Suprapubic skin (tissue), 4 donors: ENCODE measurements around the gene SPEM3.

Experiments used
- POLR2A ChIP-seq, 2 donors: fragments of 450-650 bp; IDR thresholded peaks; one replicate each; pipeline ENCODE4 v1.6.1; 2017; ENCODE audit warnings: antibody characterized with exemption in 2 of 2, mild to moderate bottlenecking in 2 of 2, moderate library complexity in 2 of 2
- POLR2AphosphoS5 ChIP-seq, 3 donors: sonication (generic); formaldehyde crosslinking; IDR thresholded peaks; one replicate each; pipeline ENCODE4 v1.6.1; 2017; ENCODE audit warnings: antibody characterized with exemption in 3 of 3

DNA sequence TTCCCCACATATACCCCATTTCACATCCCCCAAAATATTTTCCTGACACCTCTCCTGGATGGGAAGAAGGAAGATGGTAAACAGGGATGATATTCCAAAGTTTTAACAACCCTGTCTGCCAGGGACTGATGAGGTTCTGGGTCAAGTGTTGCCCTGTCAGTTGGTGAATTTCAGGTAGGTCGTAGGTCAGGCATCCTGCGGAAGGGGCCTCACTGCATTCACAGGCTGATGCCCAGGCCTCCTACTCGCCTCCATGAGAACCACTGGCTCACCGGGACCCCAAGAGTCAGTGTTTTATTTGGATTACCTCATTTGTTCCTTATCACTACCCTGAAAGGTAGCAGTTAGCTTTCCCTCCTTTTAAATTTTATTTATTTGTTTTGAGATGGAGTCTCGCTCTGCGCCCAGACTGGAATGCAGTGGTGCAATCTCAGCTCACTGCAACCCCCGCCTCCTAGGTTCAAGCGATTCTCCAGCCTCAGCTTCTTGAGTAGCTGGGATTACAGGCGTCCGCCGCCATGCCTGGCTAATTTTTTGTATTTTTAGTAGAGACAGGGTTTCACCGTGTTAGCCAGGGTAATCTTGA lies 40.2 kb downstream of the SPEM3 start:
- TF ChIP-seq POLR2AphosphoS5 (IDR thresholded peaks at IDR 0.05) (no peak), POLR2A (IDR thresholded peaks at IDR 0.05) (no peak)
